Activated T-helper 2 cell treated with anti-CD3 and anti-CD28 coated beads, Interferon-gamma antibody, Interleukin-2, Interleukin-4, amounts not matched to agents 10 μg/mL and 5 μg/mL and 100 μg/mL, durations not matched to agents 14 hours and 24 hours and 36 hours (primary cell): ENCODE measurements around the gene TMEM11. TPM values are rescaled to one million over a fixed set of nuclear protein-coding genes. Genes with fewer than 3 reads are reported as not detected.

ENCODE experiments used
- DNase-seq: peaks from one replicate; pipeline ENCODE4 v3.0.0; 2021; ENCODE audit warnings: low spot score
- H3K27ac Mint-ChIP-seq: one replicate; pipeline ENCODE4 v1.8.0; 2021; ENCODE audit warnings: mixed read lengths
- H3K27me3 Mint-ChIP-seq: one replicate; pipeline ENCODE4 v1.8.0; 2021; ENCODE audit warnings: low read depth, mixed read lengths
- H3K36me3 Mint-ChIP-seq: one replicate; pipeline ENCODE4 v1.8.0; 2021; ENCODE audit warnings: low read depth, mixed read lengths
- H3K4me1 Mint-ChIP-seq: one replicate; pipeline ENCODE4 v1.8.0; 2021; ENCODE audit warnings: low read depth, mixed read lengths
- H3K4me3 Mint-ChIP-seq: one replicate; pipeline ENCODE4 v1.8.0; 2021; ENCODE audit warnings: low read depth, mild to moderate bottlenecking, moderate library complexity, mixed read lengths
- H3K9me3 Mint-ChIP-seq: one replicate; pipeline ENCODE4 v1.8.0; 2021; ENCODE audit warnings: mixed read lengths
- intact Hi-C: fragments of 100-400 bp; cut with micrococcal nuclease; formaldehyde crosslinking; loops from one replicate; pipeline ENCODE4 v1.15.1; 2023
- total RNA-seq: library from RNA; stranded (reverse); gene quantifications from 2 replicates; pipeline ENCODE4 v1.2.3, GENCODE V29; 2022

Gene TMEM11
- total RNA-seq, 1 donor from 2014 or later, result 30.5 TPM

GRCh38 chr17:21185061-21185460 lies 28.9 kb downstream of the TMEM11 start:
- H3K27ac Mint-ChIP-seq, result no peak overlapping the region
- H3K4me3 Mint-ChIP-seq, result no peak overlapping the region
- no peaks in the 10 kb centered on the region for H3K27me3 Mint-ChIP-seq
- intact Hi-C loops, result no loop called here
- H3K4me1 Mint-ChIP-seq, result peaks cover 5% of the 10 kb centered on the region
- peaks cover 34% of the 10 kb centered on the region for H3K36me3 Mint-ChIP-seq
- H3K9me3 Mint-ChIP-seq, result no peaks in the 10 kb centered on the region
- no peak for DNase-seq

GRCh38 chr17:21184570-21184969 lies 29.4 kb downstream of the TMEM11 start:
- Mint-ChIP-seq H3K36me3 (peaks cover 34% of the 10 kb centered on the region), H3K27ac (no peak overlapping the region), H3K4me3 (no peak overlapping the region), H3K4me1 (peaks cover 5% of the 10 kb centered on the region), H3K27me3 (no peaks in the 10 kb centered on the region), H3K9me3 (no peaks in the 10 kb centered on the region)
- no peak for DNase-seq
- intact Hi-C loops, result no loop called here

- Mint-ChIP-seq H3K27me3 (no peaks in the 10 kb centered on the region), H3K36me3 (peaks cover 34% of the 10 kb centered on the region), H3K27ac (peak overlapping the region; percentile 22), H3K4me1 (peaks cover 5% of the 10 kb centered on the region), H3K4me3 (no peak overlapping the region), H3K9me3 (no peaks in the 10 kb centered on the region)
- no peak for DNase-seq
- intact Hi-C loops, result no loop called here
Measured at GRCh38 chr17:21183468-21183867, 30.5 kb downstream of the TMEM11 start.

GRCh38 chr17:21177854-21178600 lies 35.9 kb downstream of the TMEM11 start:
- Mint-ChIP-seq H3K4me1 (no peaks in the 10 kb centered on the region), H3K36me3 (peaks cover 11% of the 10 kb centered on the region), H3K27ac (no peak overlapping the region), H3K4me3 (no peak overlapping the region), H3K9me3 (no peaks in the 10 kb centered on the region), H3K27me3 (no peaks in the 10 kb centered on the region)
- no peak for DNase-seq
- intact Hi-C loops, result no loop called here

- intact Hi-C loops, result no loop called here
- Mint-ChIP-seq H3K4me3 (no peak overlapping the region), H3K9me3 (no peaks in the 10 kb centered on the region), H3K4me1 (no peaks in the 10 kb centered on the region), H3K27ac (no peak overlapping the region), H3K36me3 (peaks cover 11% of the 10 kb centered on the region), H3K27me3 (no peaks in the 10 kb centered on the region)
- DNase-seq, result no peak
Measured at GRCh38 chr17:21177401-21177800, 36.6 kb downstream of the TMEM11 start.

- intact Hi-C loops, result no loop called here
- H3K4me3 Mint-ChIP-seq, result no peak overlapping the region
- H3K27ac Mint-ChIP-seq, result no peak overlapping the region
- DNase-seq, result no peak
- no peaks in the 10 kb centered on the region for H3K9me3 Mint-ChIP-seq
- H3K27me3 Mint-ChIP-seq, result no peaks in the 10 kb centered on the region
- H3K4me1 Mint-ChIP-seq, result no peaks in the 10 kb centered on the region
- peaks cover 14% of the 10 kb centered on the region for H3K36me3 Mint-ChIP-seq
Measured at GRCh38 chr17:21176773-21177395, 37.1 kb downstream of the TMEM11 start.

DNA sequence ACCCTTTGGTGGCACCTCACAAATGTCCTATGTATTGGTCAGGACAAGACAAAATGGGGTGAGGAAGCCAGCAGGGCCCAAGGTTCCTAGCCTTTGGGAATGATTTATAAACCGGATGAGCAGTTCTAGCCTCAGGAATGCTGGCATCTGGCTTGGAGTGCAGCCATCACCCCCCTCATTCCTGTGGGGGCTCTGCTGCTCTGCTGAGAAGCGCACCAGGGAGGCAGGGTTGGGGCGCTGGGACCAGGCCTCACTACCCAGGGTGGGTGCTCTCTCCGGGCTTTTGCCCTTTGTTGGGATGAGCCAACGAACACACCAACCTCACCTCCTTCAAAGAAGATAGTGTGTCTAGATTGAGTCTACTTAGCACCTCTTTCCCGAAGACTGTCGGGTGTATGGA lies 39.2 kb downstream of the TMEM11 start:
- DNase-seq, result no peak
- H3K9me3 Mint-ChIP-seq, result no peaks in the 10 kb centered on the region
- intact Hi-C loops, result no loop called here
- peaks cover 11% of the 10 kb centered on the region for H3K36me3 Mint-ChIP-seq
- no peaks in the 10 kb centered on the region for H3K27me3 Mint-ChIP-seq
- no peak overlapping the region for H3K4me3 Mint-ChIP-seq
- H3K27ac Mint-ChIP-seq, result no peak overlapping the region
- H3K4me1 Mint-ChIP-seq, result peaks cover 7% of the 10 kb centered on the region

DNA sequence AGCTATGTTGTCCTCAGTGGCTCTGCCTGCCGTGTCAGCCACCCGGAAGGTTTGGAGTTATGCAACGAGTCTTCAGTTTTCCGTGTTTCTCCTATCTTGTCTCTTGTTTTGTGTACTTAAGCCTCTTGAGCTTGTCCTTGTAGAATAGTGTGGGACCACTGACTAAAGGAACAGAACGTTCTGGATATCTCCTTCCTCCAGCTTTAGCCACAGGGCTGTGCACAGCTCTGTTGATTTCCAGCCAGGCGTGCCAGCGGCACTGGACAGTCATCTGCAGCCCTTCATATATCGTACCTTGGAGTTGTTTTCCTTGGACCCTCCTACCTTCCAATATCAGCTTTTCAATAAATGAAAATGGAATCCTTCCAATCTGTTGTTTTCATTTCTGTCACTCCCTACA lies 39.8 kb downstream of the TMEM11 start:
- intact Hi-C loops, result no loop called here
- Mint-ChIP-seq H3K27ac (no peak overlapping the region), H3K36me3 (peaks cover 11% of the 10 kb centered on the region)

GRCh38 chr17:21173543-21173942 lies 40.4 kb downstream of the TMEM11 start:
- no peak for DNase-seq
- Mint-ChIP-seq H3K27me3 (no peaks in the 10 kb centered on the region), H3K36me3 (peaks cover 11% of the 10 kb centered on the region), H3K4me3 (no peak overlapping the region), H3K27ac (no peak overlapping the region), H3K9me3 (no peaks in the 10 kb centered on the region), H3K4me1 (peaks cover 7% of the 10 kb centered on the region)
- intact Hi-C loops, result no loop called here

More for the DNA sequence above, 39.8 kb downstream of the TMEM11 start:
- Mint-ChIP-seq H3K4me3 (no peak overlapping the region), H3K27me3 (no peaks in the 10 kb centered on the region), H3K4me1 (peaks cover 7% of the 10 kb centered on the region), H3K9me3 (no peaks in the 10 kb centered on the region)
- no peak for DNase-seq

GRCh38 chr17:21172846-21173245 lies 41.1 kb downstream of the TMEM11 start:
- intact Hi-C loops, result no loop called here
- Mint-ChIP-seq H3K36me3 (peaks cover 11% of the 10 kb centered on the region), H3K4me1 (peaks cover 7% of the 10 kb centered on the region), H3K27ac (no peak overlapping the region), H3K27me3 (no peaks in the 10 kb centered on the region), H3K4me3 (no peak overlapping the region), H3K9me3 (no peaks in the 10 kb centered on the region)
- DNase-seq, result no peak

GRCh38 chr17:21171970-21172510 lies 41.9 kb downstream of the TMEM11 start:
- Mint-ChIP-seq H3K27ac (no peak overlapping the region), H3K9me3 (no peaks in the 10 kb centered on the region), H3K4me1 (peaks cover 7% of the 10 kb centered on the region), H3K36me3 (peaks cover 11% of the 10 kb centered on the region), H3K27me3 (no peaks in the 10 kb centered on the region), H3K4me3 (no peak overlapping the region)
- no peak for DNase-seq
- intact Hi-C loops, result no loop called here

GRCh38 chr17:21171309-21171922 lies 42.5 kb downstream of the TMEM11 start:
- intact Hi-C loops, result no loop called here
- H3K27me3 Mint-ChIP-seq, result no peaks in the 10 kb centered on the region
- peaks cover 7% of the 10 kb centered on the region for H3K4me1 Mint-ChIP-seq
- no peak for DNase-seq
- H3K36me3 Mint-ChIP-seq, result peaks cover 11% of the 10 kb centered on the region
- no peak overlapping the region for H3K27ac Mint-ChIP-seq
- no peak overlapping the region for H3K4me3 Mint-ChIP-seq
- no peaks in the 10 kb centered on the region for H3K9me3 Mint-ChIP-seq

DNA sequence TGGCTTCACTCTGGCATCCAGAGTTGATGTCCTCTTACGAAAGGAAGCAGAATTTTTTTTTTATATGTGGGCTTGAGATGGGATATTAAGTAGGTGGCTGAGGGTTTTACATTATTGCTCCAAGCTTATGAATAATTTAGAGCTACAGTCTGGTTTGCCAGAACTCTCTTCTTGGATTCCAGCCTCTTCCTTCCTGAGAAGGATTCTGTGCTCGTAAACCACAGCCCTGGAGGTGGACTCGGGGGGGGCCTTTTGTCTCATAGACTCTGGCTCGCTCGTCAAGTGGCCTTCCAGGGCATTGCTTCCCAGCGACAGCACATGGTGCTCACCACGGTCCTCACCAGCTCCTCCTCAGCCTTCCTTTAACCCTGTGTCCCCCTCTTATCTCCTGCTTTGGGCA lies 43.2 kb downstream of the TMEM11 start:
- Mint-ChIP-seq H3K4me1 (peaks cover 7% of the 10 kb centered on the region), H3K27me3 (no peaks in the 10 kb centered on the region), H3K36me3 (peaks cover 11% of the 10 kb centered on the region), H3K9me3 (no peaks in the 10 kb centered on the region), H3K27ac (no peak overlapping the region), H3K4me3 (no peak overlapping the region)
- intact Hi-C loops, result no loop called here
- DNase-seq, result no peak
